Adrenal gland (tissue), 12 donors: ENCODE data around the gene TMBIM6. TPM values are rescaled to one million over a fixed set of nuclear protein-coding genes. Genes with fewer than 3 reads are reported as not detected.

Experiments
- DNase-seq, 7 donors: peaks; one replicate each; pipeline ENCODE4 v3.0.0-alpha.2; 2019 to 2020
- H3K27ac ChIP-seq, 5 donors: fragments of 200-600 bp; sonication (generic) in 4 of 5; 1 replicate in 3 of 5; 2 replicates in 2 of 5; pipeline versions ENCODE4 v1.5.1 to v1.8.0; 2016 to 2020; ENCODE audit warnings: mild to moderate bottlenecking in 1 of 5
- H3K27me3 ChIP-seq: fragments of 200-600 bp; 2 replicates; pipeline ENCODE4 v1.8.0; 2021
- H3K36me3 ChIP-seq, 2 donors: fragments of 200-600 bp; replicated peaks in 1 of 2; 1 replicate in 1 of 2; 2 replicates in 1 of 2; pipeline versions ENCODE4 v1.5.1 to v1.8.0; 2018 to 2022
- H3K4me1 ChIP-seq, 2 donors: fragments of 200-600 bp; replicated peaks in 1 of 2; 1 replicate in 1 of 2; 2 replicates in 1 of 2; pipeline versions ENCODE4 v1.5.1 to v1.8.0; 2018 to 2021
- H3K4me3 ChIP-seq, 4 donors: fragments of 200-600 bp; sonication (generic) in 3 of 4; one replicate each; pipeline ENCODE4 v1.5.1; 2016 to 2018
- H3K9me3 ChIP-seq, 3 donors: fragments of 200-600 bp; sonication (generic) in 1 of 3; replicated peaks in 1 of 3; 1 replicate in 2 of 3; 2 replicates in 1 of 3; pipeline versions ENCODE4 v1.5.1 to v1.8.0; 2016 to 2021
- CTCF ChIP-seq, 6 experiments: fragments of 450-650 bp in 4 of 6; fragments of 200-600 bp in 2 of 6; sonication (generic) in 1 of 6; IDR thresholded peaks; 1 replicate in 5 of 6; 2 replicates in 1 of 6; pipeline versions ENCODE4 v1.5.1 to v1.8.0; 2016 to 2021; ENCODE audit warnings: antibody characterized with exemption in 6 of 6, mild to moderate bottlenecking in 2 of 6, moderate library complexity in 1 of 6
- POLR2A ChIP-seq, 2 donors: fragments of 450-650 bp; IDR thresholded peaks; one replicate each; pipeline ENCODE4 v1.6.1; 2017; ENCODE audit warnings: antibody characterized with exemption in 2 of 2, mild to moderate bottlenecking in 2 of 2, moderate library complexity in 1 of 2
- whole genome bisulfite sequencing, 4 donors: extraction: QIAGEN DNeasy Blood & Tissue Kit in 2 of 4; methylation state at CpG; one replicate each; pipeline versions ENCODE4 v1.1.5 to v1.1.7; 2013 to 2017; 5-methylcytosine and 5-hydroxymethylcytosine counted together
- intact Hi-C, 2 donors: fragments of 100-400 bp; cut with DNase I; formaldehyde crosslinking; loops; one replicate each; pipeline versions ENCODE4 v1.14.1 to v1.15.0; 2022 to 2023
- polyA plus RNA-seq, 3 donors: library from polyadenylated mRNA; stranded (reverse); fragments of 200-250 nt in 2 of 3; fragments of 350-450 nt in 1 of 3; fragmentation: Illumina TruSeq in 1 of 3; extraction: RNeasy Lipid Tissue Mini Kit (QIAGEN cat#74804) in 1 of 3; gene quantifications; one replicate each; pipeline ENCODE4 v1.2.3, GENCODE V29; 2013 to 2014
- total RNA-seq, 9 donors: library from RNA; depleted of rRNA in 4 of 9; stranded (reverse); fragments of >200 nt in 4 of 9; fragments of 120-200 nt in 1 of 9; fragmentation: NEBNext Ultra II Directional in 1 of 9; extraction: Animal tissue kit (Norgen Biotek cat#: 25700) in 1 of 9; gene quantifications; one replicate each; pipeline versions ENCODE4 v1.1.0 to v1.2.4, GENCODE V29; 2013 to 2023
- donor health status: healthy with polysubstance abuse.
- donor health status: Bipolar disorder and iron deficiency.
- donor health status: DM: yes; HTN: yes; CAD: no.
- donor health status: DM: no; HTN: no; CAD: no.
- donor health status: DM: no; HTN: no; CAD: no.
- donor health status: DM: yes; HTN: yes; CAD: no.

The TMBIM6 gene
- total and polyA plus RNA-seq, 12 donors: 134 to 874 (median 718) TPM

GRCh38 chr12:49762468-49762847 is 21.1 kb downstream of the TMBIM6 start:
- intact Hi-C loops: no loop called here
- DNase-seq: peak in 1 of 7 donors; percentile 49
- TF ChIP-seq CTCF (IDR thresholded peaks at IDR 0.05) (no peak), POLR2A (IDR thresholded peaks at IDR 0.05) (no peak)
- Histone ChIP-seq H3K27ac (no peak overlapping the region), H3K36me3 (peaks cover 0 to 72% of the 10 kb centered on the region in 2 donors), H3K4me3 (no peak overlapping the region), H3K4me1 (peaks cover 0 to 6% of the 10 kb centered on the region in 2 donors), H3K9me3 (no peaks in the 10 kb centered on the region), H3K27me3 (no peaks in the 10 kb centered on the region)
- 75 to 83% (median 80%) methylated on average over 5 of the region's 5 CpGs for WGBS, 4 donors

GRCh38 chr12:49763006-49763591 is 21.7 kb downstream of the TMBIM6 start:
- Histone ChIP-seq H3K27me3 (no peaks in the 10 kb centered on the region), H3K9me3 (no peaks in the 10 kb centered on the region), H3K4me3 (no peak overlapping the region), H3K4me1 (peaks cover 0 to 6% of the 10 kb centered on the region in 2 donors), H3K27ac (no peak overlapping the region), H3K36me3 (peaks cover 0 to 65% of the 10 kb centered on the region in 2 donors)
- 18 to 29% (median 25%) methylated on average over 8 of the region's 8 CpGs for WGBS, 4 donors
- TF ChIP-seq CTCF (IDR thresholded peaks at IDR 0.05) (peak; percentile 43 to 62 (median 52)), POLR2A (IDR thresholded peaks at IDR 0.05) (no peak)
- intact Hi-C loops: no loop called here
- peak; percentile 57 to 88 (median 74) for DNase-seq

DNA sequence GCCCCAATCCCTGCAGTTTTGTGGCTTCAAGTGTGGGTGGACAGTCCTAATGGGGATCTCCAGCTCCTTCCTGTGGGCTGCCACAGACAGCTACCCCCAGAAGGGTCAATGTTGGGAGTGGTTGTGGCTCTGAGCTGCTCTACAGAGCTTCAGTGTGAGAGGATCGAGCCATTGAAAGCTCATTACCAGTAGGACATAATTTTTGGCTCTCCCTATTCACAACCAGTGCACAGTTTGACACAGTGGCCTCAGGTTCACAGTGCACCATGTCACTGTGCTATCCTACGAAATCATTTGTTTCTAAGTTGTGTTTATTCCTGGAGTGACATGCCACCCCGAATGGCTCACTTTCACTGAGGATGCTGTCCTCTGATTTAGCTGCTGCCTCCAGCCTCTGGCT is 22.8 kb downstream of the TMBIM6 start:
- intact Hi-C loops: no loop called here
- TF ChIP-seq CTCF (IDR thresholded peaks at IDR 0.05) (no peak), POLR2A (IDR thresholded peaks at IDR 0.05) (no peak)
- peaks cover 0 to 55% of the 10 kb centered on the region in 2 donors for H3K36me3 ChIP-seq
- no peaks in the 10 kb centered on the region for H3K9me3 ChIP-seq
- H3K4me1 ChIP-seq: peaks cover 0 to 6% of the 10 kb centered on the region in 2 donors
- WGBS, 4 donors: 59 to 80% (median 70%) methylated on average over 3 of the region's 3 CpGs
- no peak overlapping the region for H3K4me3 ChIP-seq
- no peak overlapping the region for H3K27ac ChIP-seq
- no peaks in the 10 kb centered on the region for H3K27me3 ChIP-seq
- peak in 1 of 7 donors; percentile 44 for DNase-seq

DNA sequence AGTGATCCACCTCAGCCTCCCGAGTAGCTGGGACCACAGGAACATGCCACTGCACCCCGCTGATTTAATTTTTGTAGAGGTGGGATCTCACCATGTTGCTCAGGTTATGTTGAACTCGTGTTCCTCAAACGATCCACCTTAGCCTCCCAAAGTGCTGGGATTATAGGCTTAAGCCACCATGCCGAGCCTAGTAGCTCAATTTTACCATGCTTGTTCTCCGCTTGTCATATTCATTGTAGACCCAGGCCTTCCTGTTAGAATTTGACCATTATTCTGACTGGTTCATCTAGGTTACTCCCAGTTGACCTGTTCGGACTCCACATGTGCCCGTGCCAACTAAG is 24.7 kb downstream of the TMBIM6 start:
- peak in 1 of 7 donors; percentile 20 for DNase-seq
- Histone ChIP-seq H3K9me3 (no peaks in the 10 kb centered on the region), H3K4me3 (no peak overlapping the region), H3K27ac (no peak overlapping the region), H3K27me3 (no peaks in the 10 kb centered on the region), H3K36me3 (peaks cover 0 to 35% of the 10 kb centered on the region in 2 donors), H3K4me1 (peaks cover 0 to 6% of the 10 kb centered on the region in 2 donors)
- intact Hi-C loops: no loop called here
- WGBS, 4 donors: 85 to 93% (median 91%) methylated on average over 8 of the region's 8 CpGs
- no peak for TF ChIP-seq CTCF (IDR thresholded peaks at IDR 0.05)
- no peak for TF ChIP-seq POLR2A (IDR thresholded peaks at IDR 0.05)
